BE2C (cell line): ENCODE data around the gene CASZ1.

Experiments
- DNase-seq: peaks from one replicate; pipeline ENCODE4 v3.0.0-alpha.2; 2020
- H3K27me3 ChIP-seq: fragments of 250-450 bp; sonication (Bioruptor Pico); 2 replicates; pipeline ENCODE4 v1.5.1; 2020; ENCODE audit warnings: mild to moderate bottlenecking
- H3K36me3 ChIP-seq: fragments of 250-450 bp; sonication (Bioruptor Pico); 2 replicates; pipeline ENCODE4 v1.5.1; 2020; ENCODE audit warnings: mild to moderate bottlenecking
- H3K4me1 ChIP-seq: fragments of 250-450 bp; sonication (Bioruptor Pico); 2 replicates; pipeline ENCODE4 v1.5.1; 2020
- H3K4me3 ChIP-seq: 2 replicates; pipeline ENCODE4 v1.5.1; 2011; ENCODE audit warnings: low read depth, low read length
- H3K9me3 ChIP-seq: fragments of 250-450 bp; sonication (Bioruptor Pico); 2 replicates; pipeline ENCODE4 v1.5.1; 2020
- CTCF ChIP-seq: IDR thresholded peaks from 2 replicates; pipeline ENCODE4 v1.5.1; 2012; ENCODE audit warnings: mild to moderate bottlenecking, low read depth, low read length

The CASZ1 gene

GRCh38 chr1:10628685-10629084, 167.8 kb downstream of the CASZ1 start:
- H3K9me3 ChIP-seq: no peaks in the 10 kb centered on the region
- DNase-seq: no peak
- H3K4me1 ChIP-seq: no peaks in the 10 kb centered on the region; the same call in 1 of the 2 replicates
- no peak overlapping the region for H3K4me3 ChIP-seq
- H3K27me3 ChIP-seq: no peaks in the 10 kb centered on the region
- no peak for TF ChIP-seq CTCF
- H3K36me3 ChIP-seq: no peaks in the 10 kb centered on the region

GRCh38 chr1:10626791-10627410, 169.5 kb downstream of the CASZ1 start:
- Histone ChIP-seq H3K36me3 (no peaks in the 10 kb centered on the region), H3K9me3 (no peaks in the 10 kb centered on the region), H3K4me3 (no peak overlapping the region), H3K27me3 (no peaks in the 10 kb centered on the region), H3K4me1 (no peaks in the 10 kb centered on the region)
- DNase-seq: no peak
- no peak for TF ChIP-seq CTCF

GRCh38 chr1:10626131-10626731, 170.2 kb downstream of the CASZ1 start:
- H3K4me1 ChIP-seq: no peaks in the 10 kb centered on the region
- no peak for DNase-seq
- H3K36me3 ChIP-seq: no peaks in the 10 kb centered on the region
- no peak overlapping the region for H3K4me3 ChIP-seq
- no peaks in the 10 kb centered on the region for H3K9me3 ChIP-seq
- H3K27me3 ChIP-seq: no peaks in the 10 kb centered on the region
- TF ChIP-seq CTCF: no peak

- H3K4me1 ChIP-seq: no peaks in the 10 kb centered on the region
- no peaks in the 10 kb centered on the region for H3K36me3 ChIP-seq
- no peaks in the 10 kb centered on the region for H3K9me3 ChIP-seq
- DNase-seq: no peak
- no peak for TF ChIP-seq CTCF
- no peak overlapping the region for H3K4me3 ChIP-seq
- no peaks in the 10 kb centered on the region for H3K27me3 ChIP-seq
Measured at GRCh38 chr1:10625554-10625953, 170.9 kb downstream of the CASZ1 start.

GRCh38 chr1:10625076-10625475, 171.4 kb downstream of the CASZ1 start:
- Histone ChIP-seq H3K27me3 (no peaks in the 10 kb centered on the region), H3K4me3 (no peak overlapping the region), H3K36me3 (no peaks in the 10 kb centered on the region), H3K9me3 (no peaks in the 10 kb centered on the region), H3K4me1 (no peaks in the 10 kb centered on the region)
- no peak for DNase-seq
- no peak for TF ChIP-seq CTCF

GRCh38 chr1:10624256-10625050, 172.0 kb downstream of the CASZ1 start:
- H3K36me3 ChIP-seq: no peaks in the 10 kb centered on the region
- DNase-seq: no peak

More at GRCh38 chr1:10624256-10625050, 172.0 kb downstream of the CASZ1 start:
- Histone ChIP-seq H3K9me3 (no peaks in the 10 kb centered on the region), H3K27me3 (no peaks in the 10 kb centered on the region), H3K4me3 (no peak overlapping the region), H3K4me1 (no peaks in the 10 kb centered on the region)
- TF ChIP-seq CTCF: no peak
